CD14-positive monocyte (primary cell): ENCODE measurements around the gene MRPS17. TPM values are rescaled to one million over a fixed set of nuclear protein-coding genes. Genes with fewer than 3 reads are reported as not detected.
A peak's percentile ranks its signal among the peaks of the same experiment; 100 is the strongest.

Source experiments
- DNase-seq, 3 donors: peaks; one replicate each; pipeline ENCODE4 v3.0.0-alpha.2; 2011 to 2022
- H2AFZ ChIP-seq: 2 replicates; pipeline ENCODE4 v1.6.0; 2012; ENCODE audit warnings: mild to moderate bottlenecking, low read depth, low read length, inconsistent platforms; ENCODE audit not compliant: insufficient read depth, poor library complexity, severe bottlenecking
- H3K27ac ChIP-seq, 2 donors: 1 replicate in 1 of 2; 2 replicates in 1 of 2; pipeline ENCODE4 v1.5.1; 2012 to 2013; ENCODE audit warnings: low read length in 2 of 2, control low read depth in 1 of 2, inconsistent platforms in 1 of 2, low read depth in 1 of 2, mild to moderate bottlenecking in 1 of 2
- H3K27me3 ChIP-seq, 2 donors: one replicate each; pipeline versions ENCODE4 v1.6.0 to v1.6.1; 2011 to 2013; ENCODE audit warnings: low read length in 2 of 2; ENCODE audit not compliant: control insufficient read depth in 2 of 2, insufficient read depth in 2 of 2
- H3K36me3 ChIP-seq, 2 donors: replicated peaks in 1 of 2; 1 replicate in 1 of 2; 2 replicates in 1 of 2; pipeline versions ENCODE4 v1.5.1 to v1.6.1; 2012 to 2013; ENCODE audit warnings: low read length in 2 of 2, control low read depth in 1 of 2, inconsistent platforms in 1 of 2, mild to moderate bottlenecking in 1 of 2; ENCODE audit not compliant: insufficient read depth in 2 of 2, control insufficient read depth in 1 of 2
- H3K4me1 ChIP-seq, 2 donors: 1 replicate in 1 of 2; 2 replicates in 1 of 2; pipeline versions ENCODE4 v1.5.1 to v1.6.1; 2012 to 2013; ENCODE audit warnings: low read length in 2 of 2, control low read depth in 1 of 2, inconsistent platforms in 1 of 2, mild to moderate bottlenecking in 1 of 2, moderate library complexity in 1 of 2; ENCODE audit not compliant: insufficient read depth in 2 of 2, control insufficient read depth in 1 of 2
- H3K4me2 ChIP-seq: replicated peaks from 2 replicates; pipeline ENCODE3; 2012; ENCODE audit warnings: low read length, moderate library complexity, mild to moderate bottlenecking; ENCODE audit not compliant: poor library complexity, severe bottlenecking; ENCODE audit errors: extremely low read depth
- H3K4me3 ChIP-seq, 3 experiments: fragments of 200-600 bp in 1 of 3; sonication (generic) in 1 of 3; replicated peaks in 1 of 3; 1 replicate in 2 of 3; 2 replicates in 1 of 3; pipeline ENCODE4 v1.5.1; 2011 to 2013; ENCODE audit warnings: low read length in 3 of 3, mild to moderate bottlenecking in 3 of 3, control low read depth in 2 of 3, low read depth in 2 of 3, inconsistent platforms in 1 of 3, moderate library complexity in 1 of 3
- H3K79me2 ChIP-seq: 2 replicates; pipeline ENCODE4 v1.6.0; 2012; ENCODE audit warnings: mild to moderate bottlenecking, control low read depth, inconsistent platforms, low read length, moderate library complexity; ENCODE audit not compliant: insufficient read depth
- H3K9ac ChIP-seq: 2 replicates; pipeline ENCODE4 v1.6.0; 2017; ENCODE audit warnings: low read length, mild to moderate bottlenecking; ENCODE audit not compliant: insufficient read depth, poor library complexity, severe bottlenecking
- H3K9me3 ChIP-seq, 2 donors: replicated peaks in 1 of 2; 1 replicate in 1 of 2; 2 replicates in 1 of 2; pipeline versions ENCODE4 v1.5.1 to v1.6.1; 2012 to 2013; ENCODE audit warnings: low read length in 2 of 2, control low read depth in 1 of 2; ENCODE audit not compliant: control insufficient read depth in 1 of 2, insufficient read depth in 1 of 2
- H4K20me1 ChIP-seq: 2 replicates; pipeline ENCODE4 v1.6.0; 2012; ENCODE audit warnings: mild to moderate bottlenecking, low read length, control low read depth, moderate library complexity; ENCODE audit not compliant: insufficient read depth
- H3K27ac Mint-ChIP-seq, 7 donors: one replicate each; pipeline ENCODE4 v1.8.0; 2020; ENCODE audit warnings: mild to moderate bottlenecking in 7 of 7, mixed read lengths in 7 of 7, moderate library complexity in 6 of 7, inconsistent platforms in 2 of 7
- H3K27me3 Mint-ChIP-seq, 3 donors: one replicate each; pipeline ENCODE4 v1.8.0; 2021 to 2022; ENCODE audit warnings: low read depth in 3 of 3, mild to moderate bottlenecking in 3 of 3, mixed read lengths in 3 of 3, moderate library complexity in 3 of 3, inconsistent platforms in 1 of 3
- H3K36me3 Mint-ChIP-seq, 2 donors: one replicate each; pipeline ENCODE4 v1.8.0; 2020; ENCODE audit warnings: mixed read lengths in 2 of 2, inconsistent platforms in 1 of 2, mild to moderate bottlenecking in 1 of 2
- H3K4me1 Mint-ChIP-seq: one replicate; pipeline ENCODE4 v1.8.0; 2020; ENCODE audit warnings: mild to moderate bottlenecking, mixed read lengths
- H3K4me3 Mint-ChIP-seq, 2 donors: one replicate each; pipeline ENCODE4 v1.8.0; 2020; ENCODE audit warnings: mild to moderate bottlenecking in 2 of 2, mixed read lengths in 2 of 2, moderate library complexity in 1 of 2
- H3K9me3 Mint-ChIP-seq, 7 donors: one replicate each; pipeline ENCODE4 v1.8.0; 2020 to 2022; ENCODE audit warnings: mixed read lengths in 7 of 7, mild to moderate bottlenecking in 6 of 7, moderate library complexity in 6 of 7, inconsistent platforms in 2 of 7
- CTCF ChIP-seq: fragments of 200-600 bp; IDR thresholded peaks from one replicate; pipeline ENCODE4 v1.8.0; 2022; ENCODE audit warnings: antibody characterized with exemption, mild to moderate bottlenecking
- WGBS: methylation state at CpG from one replicate; pipeline ENCODE4 v1.1.5; 2013; ENCODE audit warnings: missing lambda C conversion rate; ENCODE audit not compliant: insufficient coverage; 5-methylcytosine and 5-hydroxymethylcytosine counted together
- intact Hi-C, 2 donors: fragments of 100-400 bp; cut with micrococcal nuclease; formaldehyde crosslinking; loops; one replicate each; pipeline versions ENCODE4 v1.15.0 to v1.15.1; 2023
- polyA plus RNA-seq, 3 donors: library from polyadenylated mRNA; depleted of rRNA in 1 of 3; unstranded in 2 of 3; stranded (reverse) in 1 of 3; fragments of 300-500 nt in 2 of 3; fragments of >200 nt in 1 of 3; fragmentation: Illumina TruSeq in 2 of 3; gene quantifications; 1 replicate in 2 of 3; 2 replicates in 1 of 3; pipeline ENCODE4 v1.2.3, GENCODE V29; 2012 to 2021

Gene MRPS17
- polyA plus RNA-seq, 3 donors = 6.1 to 14.6 (median 10.9) TPM

- peaks cover 26 to 34% of the 10 kb centered on the region in 2 donors for H3K36me3 Mint-ChIP-seq
- H3K27me3 Mint-ChIP-seq = peaks cover 0 to 9% (median 7%) of the 10 kb centered on the region in 3 donors
- H3K4me3 Mint-ChIP-seq = peak overlapping the region in 1 of 2 donors; percentile 12
- WGBS = 96% methylated on average over 9 of the region's 13 CpGs
- TF ChIP-seq CTCF = no peak
- Histone ChIP-seq H3K9ac (no peak overlapping the region), H3K4me2 (peak overlapping the region; percentile 80), H4K20me1 (peaks cover 33% of the 10 kb centered on the region), H3K4me3 (no peak overlapping the region), H3K79me2 (peaks cover 53% of the 10 kb centered on the region), H3K36me3 (peaks cover 9 to 24% of the 10 kb centered on the region in 2 donors), H2AFZ (no peak overlapping the region), H3K27me3 (peaks cover 0 to 5% of the 10 kb centered on the region in 2 donors), H3K27ac (peak overlapping the region in 1 of 2 donors; percentile 92), H3K9me3 (no peaks in the 10 kb centered on the region), H3K4me1 (peaks cover 18% of the 10 kb centered on the region in 2 donors)
- H3K9me3 Mint-ChIP-seq = no peaks in the 10 kb centered on the region
- DNase-seq = no peak
- H3K27ac Mint-ChIP-seq = peak overlapping the region in 6 of 7 donors; percentile 30 to 97 (median 64)
- H3K4me1 Mint-ChIP-seq = peaks cover 23% of the 10 kb centered on the region
- intact Hi-C loops = loop anchor here in 1 of 2 donors (10.0 kb wide), 1 partner anchor 371 kb away; no protein-coding TSS in a partner anchor
Observed at GRCh38 chr7:55965805-55966421, 14.2 kb downstream of the MRPS17 start.

GRCh38 chr7:55966851-55967250 is 15.2 kb downstream of the MRPS17 start:
- Mint-ChIP-seq H3K27me3 (peaks cover 0 to 9% (median 7%) of the 10 kb centered on the region in 3 donors), H3K4me1 (peaks cover 26% of the 10 kb centered on the region), H3K4me3 (no peak overlapping the region), H3K27ac (peak overlapping the region in 4 of 7 donors; percentile 3 to 54 (median 48)), H3K36me3 (peaks cover 26 to 34% of the 10 kb centered on the region in 2 donors), H3K9me3 (no peaks in the 10 kb centered on the region)
- H4K20me1 ChIP-seq = peaks cover 43% of the 10 kb centered on the region
- no peak for DNase-seq
- H3K4me2 ChIP-seq = no peak overlapping the region
- H3K27ac ChIP-seq = peak overlapping the region in 1 of 2 donors; percentile 16
- 82% methylated on average over 6 of the region's 6 CpGs for WGBS
- peaks cover 9 to 24% of the 10 kb centered on the region in 2 donors for H3K36me3 ChIP-seq
- intact Hi-C loops = loop anchor here in 1 of 2 donors (10.0 kb wide), 1 partner anchor 372 kb away; no protein-coding TSS in a partner anchor
- TF ChIP-seq CTCF = no peak
- peaks cover 18% of the 10 kb centered on the region in 2 donors for H3K4me1 ChIP-seq
- no peaks in the 10 kb centered on the region for H3K9me3 ChIP-seq
- peaks cover 0 to 5% of the 10 kb centered on the region in 2 donors for H3K27me3 ChIP-seq
- no peak overlapping the region for H3K4me3 ChIP-seq
- H2AFZ ChIP-seq = no peak overlapping the region
- peaks cover 62% of the 10 kb centered on the region for H3K79me2 ChIP-seq
- H3K9ac ChIP-seq = no peak overlapping the region
